H9 (cell line): ENCODE data around the gene SAMHD1. TPM values are rescaled to one million over a fixed set of nuclear protein-coding genes. Genes with fewer than 3 reads are reported as not detected.

Source experiments
- DNase-seq: peaks from one replicate; pipeline ENCODE4 v3.0.0-alpha.2; 2017
- H2AFZ ChIP-seq: one replicate; pipeline ENCODE4 v1.6.1; 2013; ENCODE audit warnings: mild to moderate bottlenecking, low read length, control low read depth, moderate library complexity
- H2AK5ac ChIP-seq: 2 replicates; pipeline ENCODE4 v1.6.1; 2013; ENCODE audit warnings: low read length, control low read depth, mixed read lengths; ENCODE audit not compliant: insufficient read length
- H2BK120ac ChIP-seq: one replicate; pipeline ENCODE4 v1.6.1; 2013; ENCODE audit warnings: low read depth, mild to moderate bottlenecking, low read length, control low read depth, inconsistent platforms; ENCODE audit not compliant: poor library complexity, severe bottlenecking
- H2BK12ac ChIP-seq: 2 replicates; pipeline ENCODE4 v1.6.1; 2013; ENCODE audit warnings: low read length, control low read depth, mixed read lengths, low read depth; ENCODE audit not compliant: insufficient read length
- H2BK15ac ChIP-seq: 2 replicates; pipeline ENCODE4 v1.6.1; 2013; ENCODE audit warnings: low read depth, low read length, control low read depth
- H2BK20ac ChIP-seq: one replicate; pipeline ENCODE4 v1.6.1; 2013; ENCODE audit warnings: low read depth, mild to moderate bottlenecking, low read length, control low read depth, inconsistent platforms; ENCODE audit not compliant: poor library complexity, severe bottlenecking
- H2BK5ac ChIP-seq: 2 replicates; pipeline ENCODE4 v1.6.1; 2013; ENCODE audit warnings: low read length, control low read depth, mixed read lengths; ENCODE audit not compliant: insufficient read length
- H3K14ac ChIP-seq: 2 replicates; pipeline ENCODE4 v1.6.1; 2013; ENCODE audit warnings: low read length, control low read depth; ENCODE audit not compliant: insufficient read depth
- H3K18ac ChIP-seq: 2 replicates; pipeline ENCODE4 v1.6.1; 2013; ENCODE audit warnings: low read depth, mild to moderate bottlenecking, mixed read lengths, low read length, control low read depth; ENCODE audit not compliant: insufficient read length
- H3K23ac ChIP-seq: 2 replicates; pipeline ENCODE4 v1.6.1; 2013; ENCODE audit warnings: low read length, control low read depth, mixed read lengths, low read depth; ENCODE audit not compliant: insufficient read length
- H3K23me2 ChIP-seq: 2 replicates; pipeline ENCODE4 v1.6.1; 2013; ENCODE audit warnings: low read depth, mild to moderate bottlenecking, mixed read lengths, low read length, control low read depth; ENCODE audit not compliant: insufficient read length, poor library complexity, severe bottlenecking
- H3K27ac ChIP-seq: 2 replicates; pipeline ENCODE4 v1.5.1; 2013; ENCODE audit warnings: low read length, control low read depth, mixed read lengths, low read depth; ENCODE audit not compliant: insufficient read length
- H3K27me3 ChIP-seq: 2 replicates; pipeline ENCODE4 v1.6.1; 2013; ENCODE audit warnings: low read length, control low read depth, inconsistent platforms; ENCODE audit not compliant: insufficient read depth
- H3K4ac ChIP-seq: 2 replicates; pipeline ENCODE4 v1.6.1; 2013; ENCODE audit warnings: low read depth, mild to moderate bottlenecking, control low read depth, inconsistent platforms, low read length, moderate library complexity
- H3K4me1 ChIP-seq: 2 replicates; pipeline ENCODE4 v1.6.1; 2013; ENCODE audit warnings: low read length, control low read depth, inconsistent platforms; ENCODE audit not compliant: insufficient read depth
- H3K4me2 ChIP-seq: 2 replicates; pipeline ENCODE4 v1.6.1; 2013; ENCODE audit warnings: low read length, control low read depth, mixed read lengths; ENCODE audit not compliant: insufficient read length, insufficient read depth
- H3K56ac ChIP-seq: 2 replicates; pipeline ENCODE4 v1.6.1; 2013; ENCODE audit warnings: low read depth, mild to moderate bottlenecking, mixed read lengths, low read length, control low read depth; ENCODE audit not compliant: insufficient read length
- H3K79me1 ChIP-seq: 2 replicates; pipeline ENCODE4 v1.6.1; 2013; ENCODE audit warnings: low read depth, mild to moderate bottlenecking, moderate library complexity, low read length, control low read depth, inconsistent platforms; ENCODE audit not compliant: insufficient read depth, poor library complexity, severe bottlenecking
- H3K79me2 ChIP-seq: 2 replicates; pipeline ENCODE4 v1.6.1; 2013; ENCODE audit warnings: low read length, control low read depth, inconsistent platforms; ENCODE audit not compliant: insufficient read depth
- H3K9ac ChIP-seq: 2 replicates; pipeline ENCODE4 v1.6.1; 2013; ENCODE audit warnings: low read length, control low read depth, mixed read lengths; ENCODE audit not compliant: insufficient read length; ENCODE audit errors: extremely low read depth
- H3K9me3 ChIP-seq: one replicate; pipeline ENCODE4 v1.6.1; 2013; ENCODE audit warnings: low read depth, low read length, inconsistent platforms; ENCODE audit not compliant: control insufficient read depth
- H3T11ph ChIP-seq: one replicate; pipeline ENCODE4 v1.6.1; 2013; ENCODE audit warnings: mild to moderate bottlenecking, low read length, control low read depth, inconsistent platforms
- H4K20me1 ChIP-seq: one replicate; pipeline ENCODE4 v1.6.1; 2013; ENCODE audit not compliant: control insufficient read depth, insufficient read length, insufficient read depth
- H4K5ac ChIP-seq: 2 replicates; pipeline ENCODE4 v1.6.1; 2013; ENCODE audit warnings: low read depth, mild to moderate bottlenecking, mixed read lengths, low read length, control low read depth; ENCODE audit not compliant: insufficient read length
- H4K8ac ChIP-seq: replicated peaks from 2 replicates; pipeline ENCODE4 v1.6.1; 2013; ENCODE audit warnings: low read length, control low read depth, mixed read lengths, low read depth; ENCODE audit not compliant: insufficient read length
- H4K91ac ChIP-seq: 2 replicates; pipeline ENCODE4 v1.6.1; 2013; ENCODE audit warnings: low read depth, mild to moderate bottlenecking, moderate library complexity, mixed read lengths, low read length, control low read depth; ENCODE audit not compliant: insufficient read length
- H3K27ac Mint-ChIP-seq, 3 experiments: 2 replicates in 2 of 3; 3 replicates in 1 of 3; pipeline ENCODE4 v1.8.0; 2020 to 2021; ENCODE audit warnings: mixed read lengths in 3 of 3, mild to moderate bottlenecking in 1 of 3, moderate library complexity in 1 of 3
- H3K27me3 Mint-ChIP-seq: 2 replicates; pipeline ENCODE4 v1.8.0; 2021; ENCODE audit warnings: low read depth, mild to moderate bottlenecking, moderate library complexity, mixed read lengths
- H3K36me3 Mint-ChIP-seq, 3 experiments: 2 replicates in 2 of 3; 3 replicates in 1 of 3; pipeline ENCODE4 v1.8.0; 2020 to 2021; ENCODE audit warnings: low read depth in 3 of 3, mixed read lengths in 3 of 3; ENCODE audit not compliant: insufficient read depth in 1 of 3
- H3K4me1 Mint-ChIP-seq, 2 experiments: 2 replicates each; pipeline ENCODE4 v1.8.0; 2020; ENCODE audit warnings: mixed read lengths in 2 of 2
- H3K4me3 Mint-ChIP-seq, 2 experiments: 2 replicates in 1 of 2; 3 replicates in 1 of 2; pipeline ENCODE4 v1.8.0; 2020 to 2021; ENCODE audit warnings: mild to moderate bottlenecking in 2 of 2, mixed read lengths in 2 of 2, moderate library complexity in 1 of 2
- H3K9me3 Mint-ChIP-seq, 2 experiments: 2 replicates in 1 of 2; 3 replicates in 1 of 2; pipeline ENCODE4 v1.8.0; 2020; ENCODE audit warnings: mild to moderate bottlenecking in 2 of 2, mixed read lengths in 2 of 2, moderate library complexity in 1 of 2
- CTCF ChIP-seq: fragments of 200-600 bp; sonication (generic); conservative IDR thresholded peaks from 3 replicates; pipeline ENCODE4 v1.8.0; 2021; ENCODE audit warnings: antibody characterized with exemption, mild to moderate bottlenecking
- WGBS: extraction: QIAGEN DNeasy Blood & Tissue Kit; methylation state at CpG from one replicate; pipeline ENCODE4 v1.1.7; 2013; ENCODE audit warnings: missing lambda C conversion rate, low lambda C conversion rate, mixed read lengths; ENCODE audit not compliant: insufficient read length; ENCODE audit errors: extremely low coverage; 5-methylcytosine and 5-hydroxymethylcytosine counted together
- total RNA-seq: library from RNA; stranded (reverse); gene quantifications from 2 replicates; pipeline ENCODE4 v1.2.1, GENCODE V29; 2021

SAMHD1 gene
- total RNA-seq, 1 experiment from 2014 or later: 53.1 TPM

GRCh38 chr20:36917240-36917639 lies 34.3 kb downstream of the SAMHD1 start:
- no peak overlapping the region for H3K4me3 Mint-ChIP-seq
- Histone ChIP-seq H3K56ac (no peak overlapping the region), H3K79me1 (no peaks in the 10 kb centered on the region)

More at GRCh38 chr20:36917240-36917639, 34.3 kb downstream of the SAMHD1 start:
- no peak overlapping the region for H2AFZ ChIP-seq
- H2BK15ac ChIP-seq: no peak overlapping the region
- H4K20me1 ChIP-seq: no peaks in the 10 kb centered on the region
- H3K4me2 ChIP-seq: no peak overlapping the region
- no peak overlapping the region for H3K27ac ChIP-seq
- no peak overlapping the region for H3K23ac ChIP-seq
- no peak overlapping the region for H2BK12ac ChIP-seq
- H2AK5ac ChIP-seq: no peak overlapping the region
- H3K27me3 Mint-ChIP-seq: no peaks in the 10 kb centered on the region
- no peak overlapping the region for H3K14ac ChIP-seq
- no peaks in the 10 kb centered on the region for H3K9me3 ChIP-seq
- peaks cover 0 to 34% (median 23%) of the 10 kb centered on the region in 3 experiments; a peak in 6 of 7 replicates for H3K36me3 Mint-ChIP-seq
- no CpG with 5 or more reads among the region's 6 CpGs for WGBS
- TF ChIP-seq CTCF: no peak
- H4K5ac ChIP-seq: no peak overlapping the region
- H3K27me3 ChIP-seq: no peaks in the 10 kb centered on the region
- no peak overlapping the region for H3K27ac Mint-ChIP-seq
- H3K9ac ChIP-seq: no peak overlapping the region
- H3T11ph ChIP-seq: no peak overlapping the region
- no peak overlapping the region for H3K18ac ChIP-seq
- no peaks in the 10 kb centered on the region for H3K9me3 Mint-ChIP-seq
- no peak for DNase-seq
- H2BK20ac ChIP-seq: no peak overlapping the region
- no peaks in the 10 kb centered on the region for H3K23me2 ChIP-seq
- H2BK120ac ChIP-seq: no peak overlapping the region
- no peaks in the 10 kb centered on the region for H3K4me1 ChIP-seq
- no peak overlapping the region for H4K91ac ChIP-seq
- H3K79me2 ChIP-seq: no peaks in the 10 kb centered on the region
- no peak overlapping the region for H3K4ac ChIP-seq
- H3K4me1 Mint-ChIP-seq: peaks cover 3% of the 10 kb centered on the region in 2 experiments
- H4K8ac ChIP-seq: no peak overlapping the region
- no peak overlapping the region for H2BK5ac ChIP-seq
